HG02981 (cell line): ENCODE results near the gene SAMD5.

Experiments
- ATAC-seq: cut with Tn5 transposase; IDR thresholded peaks from one replicate; pipeline ENCODE4 v1.9.1; 2021; ENCODE audit warnings: mild to moderate bottlenecking, moderate library complexity; ENCODE audit not compliant: unreplicated experiment

Gene SAMD5

DNA sequence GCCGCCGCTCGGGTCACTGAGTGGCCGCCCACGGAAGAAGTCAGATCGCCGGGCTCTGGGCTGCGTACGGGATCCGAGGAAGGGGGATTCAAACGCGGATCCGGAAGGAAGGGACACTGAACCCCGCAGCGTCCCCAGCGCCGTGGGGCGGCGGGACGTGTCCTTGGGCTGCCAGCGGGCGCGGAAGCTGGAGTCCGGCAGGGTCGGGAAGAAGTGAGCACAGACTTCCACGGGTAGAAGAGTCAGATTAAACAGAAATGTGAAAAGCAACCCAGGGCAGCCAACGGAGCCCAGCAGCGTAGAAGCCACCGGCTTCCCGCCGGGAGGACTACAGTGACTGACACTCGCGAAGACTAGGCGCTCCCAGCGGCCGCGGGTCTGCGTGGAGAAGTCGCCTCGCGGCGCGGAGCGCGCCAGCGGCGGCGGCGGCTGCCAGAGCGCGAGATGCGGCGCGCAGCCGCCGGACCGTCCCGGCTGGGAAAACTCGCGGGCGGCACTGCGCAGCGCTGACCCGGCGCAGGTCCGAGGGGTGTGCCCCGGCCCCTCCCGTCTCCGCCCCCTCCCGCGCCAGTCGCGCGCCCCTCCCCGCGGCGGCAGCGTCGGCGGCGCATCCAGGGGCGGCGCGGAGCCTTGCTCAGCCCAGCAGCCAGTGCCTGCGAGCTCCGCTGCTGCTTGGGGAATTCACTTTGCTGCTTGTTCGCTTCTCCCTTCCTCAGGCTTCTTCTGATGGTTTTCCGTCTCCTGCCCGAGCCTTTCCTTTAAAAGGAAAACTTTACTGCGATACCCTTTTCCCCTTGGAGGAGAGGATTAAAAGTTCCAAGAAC lies at the start of gene SAMD5:
Gene SAMD5, plus strand, starts transcription at position 649 of the 824 bp plus-strand sequence. CDS start 239 bp downstream, outside the sequence.
- ATAC-seq, result peak; percentile 39

DNA sequence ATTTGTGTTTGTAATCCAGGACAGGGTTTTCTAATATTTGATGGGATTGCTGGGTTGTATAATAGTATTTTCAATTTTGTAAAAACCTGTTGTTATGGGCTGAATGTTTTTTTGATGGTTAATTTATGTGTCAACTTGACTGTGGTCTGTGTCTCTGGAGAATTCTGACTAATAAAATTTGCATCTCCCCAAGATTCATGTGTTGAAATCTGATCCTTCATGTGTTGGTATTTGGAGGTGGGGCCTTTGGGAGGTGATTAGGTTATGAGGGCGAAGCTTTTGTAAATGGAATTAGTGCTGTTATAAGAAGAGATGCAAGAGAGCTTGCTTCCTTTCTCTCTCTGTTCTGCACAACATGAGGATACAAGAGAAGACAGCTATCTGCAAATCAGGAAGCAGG lies 48.7 kb upstream of the SAMD5 start:
- ATAC-seq, result no peak

DNA sequence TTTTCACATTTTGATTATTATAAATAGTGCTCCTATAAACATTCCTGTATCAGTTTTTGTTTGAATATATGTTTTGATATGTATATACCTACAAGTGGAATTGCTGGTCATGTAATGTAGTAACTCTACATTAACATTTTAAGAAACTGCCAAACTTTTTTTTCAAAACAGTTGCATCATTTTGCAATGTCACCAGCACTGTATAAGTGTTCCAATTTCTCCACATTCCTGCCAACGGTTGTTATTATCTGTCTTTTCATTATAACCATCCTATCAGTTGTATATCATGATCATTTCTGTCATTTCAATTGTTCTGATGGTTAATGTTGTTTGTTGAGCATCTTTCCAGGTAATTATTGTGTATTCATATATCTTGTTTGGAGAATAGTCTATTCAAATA lies 44.8 kb upstream of the SAMD5 start:
- ATAC-seq, result no peak

DNA sequence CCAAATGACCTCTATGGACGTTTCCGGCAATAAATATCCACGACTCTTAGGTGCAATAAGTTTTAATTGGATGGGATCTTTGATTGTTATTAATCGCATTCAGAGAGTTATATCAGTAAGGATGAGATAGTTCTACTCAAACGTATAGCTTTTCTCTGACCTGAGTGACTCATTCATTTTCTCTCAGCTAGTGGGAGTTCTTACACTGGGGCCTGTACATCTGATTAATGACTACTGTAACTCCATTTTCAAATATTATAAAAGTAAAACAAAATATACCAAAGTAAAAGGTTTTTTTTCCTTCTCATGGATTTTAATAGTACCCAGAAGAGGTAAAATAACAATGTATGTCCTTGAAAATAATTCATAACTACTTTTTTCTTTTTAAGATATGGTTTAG lies 41.1 kb upstream of the SAMD5 start:
- ATAC-seq, result no peak

GRCh38 chr6:147467886-147468285 lies 40.6 kb upstream of the SAMD5 start:
- ATAC-seq, result no peak

- no peak for ATAC-seq
These were observed 39.9 kb upstream of the SAMD5 start for GRCh38 chr6:147468634-147469033.

GRCh38 chr6:147479857-147480256 lies 28.6 kb upstream of the SAMD5 start:
- no peak for ATAC-seq

GRCh38 chr6:147486683-147487082 lies 21.8 kb upstream of the SAMD5 start:
- ATAC-seq, result no peak

DNA sequence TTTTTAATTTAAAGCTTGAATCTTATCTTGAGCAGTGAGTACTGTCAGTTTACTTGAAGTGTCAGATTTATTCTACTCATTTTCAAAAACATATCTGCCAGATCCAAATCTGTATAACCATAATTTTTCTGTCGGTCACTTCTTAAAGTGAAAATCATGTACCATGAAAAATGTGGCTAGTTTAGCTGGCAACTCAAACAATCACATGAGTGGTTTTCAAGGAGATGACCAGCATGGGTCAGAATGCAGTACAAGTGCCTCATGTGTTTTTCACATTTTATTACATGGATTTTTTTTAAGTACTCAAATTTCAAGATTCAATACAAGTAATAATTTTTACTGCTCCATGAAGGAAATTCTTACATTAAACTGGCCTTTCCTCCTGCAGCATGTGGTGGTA lies 11.0 kb upstream of the SAMD5 start:
- no peak for ATAC-seq

DNA sequence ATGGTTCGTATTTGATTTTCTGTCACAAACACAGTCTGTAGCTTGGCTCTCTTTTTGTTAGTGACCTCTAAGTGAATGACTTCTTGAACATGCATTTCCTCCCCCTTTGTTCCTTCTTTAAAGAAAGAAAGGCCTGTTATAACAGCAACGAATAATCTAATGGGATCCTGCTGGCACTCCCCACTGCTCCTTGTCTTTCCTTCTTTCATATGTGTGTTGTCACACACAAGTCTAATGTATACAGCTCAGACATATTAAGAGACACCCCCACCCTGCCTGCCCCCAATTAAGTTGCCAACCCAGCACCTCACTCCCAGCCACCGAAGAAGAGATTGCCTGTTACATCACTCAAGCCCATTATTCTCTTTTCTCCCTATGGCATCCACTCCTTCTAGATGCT lies 4.9 kb upstream of the SAMD5 start:
- no peak for ATAC-seq

DNA sequence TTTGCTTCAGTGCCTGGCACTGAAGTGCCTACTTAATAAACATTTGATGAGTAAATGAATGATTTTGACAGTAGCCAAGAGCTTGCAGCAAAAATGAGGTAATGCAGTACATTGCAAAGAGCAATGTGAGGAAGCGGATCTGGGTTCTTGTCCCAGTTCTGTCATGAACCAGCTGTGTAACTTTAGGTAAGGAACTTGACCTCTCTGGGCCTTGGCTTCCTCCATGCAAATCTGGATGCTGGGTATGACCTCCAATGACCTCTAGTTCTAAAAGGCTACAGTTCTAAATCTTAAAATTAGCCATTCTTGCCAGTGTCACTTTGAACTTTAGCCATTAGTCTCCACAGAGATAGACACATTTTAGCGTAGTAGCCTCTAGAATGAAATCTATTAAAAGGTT lies 3.6 kb upstream of the SAMD5 start:
- ATAC-seq, result no peak

DNA sequence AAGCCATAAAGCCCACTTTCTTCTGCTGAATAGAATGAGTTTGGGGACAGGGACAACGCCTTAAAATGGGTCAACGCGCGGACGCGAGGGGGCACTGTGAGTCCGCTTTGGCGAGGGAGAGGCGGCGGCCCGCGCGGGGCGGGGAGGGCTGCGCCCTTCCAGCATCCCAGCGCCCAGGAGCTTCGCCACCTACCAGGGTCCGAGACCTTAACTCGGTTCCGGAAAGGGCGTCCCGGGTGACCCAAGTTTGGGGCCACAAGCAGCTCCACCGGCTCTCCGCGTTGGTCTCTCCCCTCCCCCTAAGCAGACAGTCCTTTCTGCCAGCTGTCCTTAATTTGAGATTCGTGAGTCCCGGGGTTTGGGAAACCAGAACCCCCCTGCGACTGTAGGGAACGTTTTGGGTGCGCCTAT lies 1.8 kb upstream of the SAMD5 start:
- ATAC-seq, result peak; percentile 34

DNA sequence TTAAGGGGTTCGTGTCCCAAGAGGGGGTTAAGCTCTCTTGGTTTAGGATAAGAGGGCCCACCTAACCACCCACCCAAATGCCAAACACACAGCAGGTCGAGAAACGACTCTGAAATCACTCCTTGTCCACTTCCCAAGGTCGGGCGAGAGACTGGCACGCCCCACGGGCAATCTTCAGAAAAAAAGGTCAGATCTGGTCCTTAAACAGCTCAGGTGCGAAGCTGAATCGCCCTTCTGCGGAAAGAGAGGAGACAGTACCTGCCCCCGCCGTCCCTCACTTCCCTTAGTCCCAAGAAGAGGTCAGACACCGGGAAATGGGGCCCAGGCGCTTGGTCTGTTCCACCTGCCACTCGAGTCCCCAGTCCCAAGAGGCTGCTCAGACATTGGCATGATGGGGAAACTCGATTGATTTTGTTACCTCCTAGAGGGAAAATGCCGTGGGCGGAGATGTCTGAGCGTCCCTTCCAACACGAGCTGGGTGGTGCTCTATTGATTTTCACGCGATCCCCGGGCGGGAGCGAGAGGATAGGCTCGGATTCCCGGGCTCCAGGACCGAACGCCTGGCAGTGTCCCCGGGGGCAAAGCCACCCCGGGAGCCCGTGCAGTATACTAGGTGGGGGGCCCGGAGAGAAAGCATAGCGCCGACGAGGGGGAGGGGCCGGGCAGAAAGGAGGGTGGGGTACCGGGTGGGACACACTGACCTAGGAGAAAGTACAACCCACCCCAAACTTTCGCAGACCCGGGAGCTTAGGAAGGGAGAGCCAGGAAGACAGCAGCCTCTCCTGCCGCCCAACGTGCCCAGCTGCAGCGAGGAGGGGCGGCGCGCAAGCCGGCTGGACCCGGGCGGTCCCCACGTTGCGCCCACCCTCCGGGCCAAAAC lies 1.1 kb upstream of the SAMD5 start:
- ATAC-seq, result no peak

- ATAC-seq, result no peak
These were observed 547 bp downstream of the SAMD5 start for GRCh38 chr6:147508866-147509608.

DNA sequence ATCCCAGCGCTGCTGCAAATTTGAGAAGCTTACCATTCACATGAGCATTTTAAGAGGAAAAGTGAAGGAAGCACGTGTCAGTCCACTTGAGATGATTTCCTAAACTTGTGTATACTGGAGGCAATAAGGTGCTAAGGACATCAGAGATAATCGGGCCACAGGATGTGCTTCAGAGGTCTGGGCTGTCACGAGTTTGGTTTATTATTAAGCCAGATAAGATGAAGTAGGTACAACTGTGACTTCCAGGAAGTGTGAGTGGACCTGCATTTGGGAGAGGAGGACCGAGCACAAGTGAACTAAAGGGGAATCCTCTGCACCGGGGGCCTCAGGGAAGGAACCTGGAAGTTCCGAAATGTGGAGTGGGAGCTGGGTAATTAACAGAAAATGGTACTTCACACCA lies 1.4 kb downstream of the SAMD5 start:
- peak; percentile 55 for ATAC-seq

GRCh38 chr6:147510929-147511590 lies 2.6 kb downstream of the SAMD5 start:
- ATAC-seq, result no peak

GRCh38 chr6:147514831-147515230 lies 6.3 kb downstream of the SAMD5 start:
- ATAC-seq, result no peak

DNA sequence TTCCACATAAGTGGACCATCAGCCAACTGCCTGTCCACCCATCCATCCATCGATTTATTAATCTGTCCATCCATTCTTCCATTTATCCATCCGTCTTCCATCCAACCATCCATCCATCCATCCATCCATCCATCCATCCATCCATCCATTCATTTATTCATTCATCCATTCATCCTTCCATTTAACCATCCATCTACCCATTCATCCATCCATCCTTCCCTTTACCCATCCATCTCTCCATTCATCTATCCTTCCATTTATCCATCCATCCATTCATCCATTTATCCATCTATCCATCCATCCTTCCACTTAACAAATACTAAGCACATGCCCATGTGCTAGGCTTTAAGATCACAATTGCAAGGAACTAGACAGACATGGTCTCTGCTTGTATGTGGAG lies 6.8 kb downstream of the SAMD5 start:
- no peak for ATAC-seq

GRCh38 chr6:147522597-147522996 lies 14.1 kb downstream of the SAMD5 start:
- ATAC-seq, result peak; percentile 56

- ATAC-seq, result no peak
These were observed 17.2 kb downstream of the SAMD5 start for GRCh38 chr6:147525519-147526209.
